ENCODE results near the gene TFIP11.

DNA sequence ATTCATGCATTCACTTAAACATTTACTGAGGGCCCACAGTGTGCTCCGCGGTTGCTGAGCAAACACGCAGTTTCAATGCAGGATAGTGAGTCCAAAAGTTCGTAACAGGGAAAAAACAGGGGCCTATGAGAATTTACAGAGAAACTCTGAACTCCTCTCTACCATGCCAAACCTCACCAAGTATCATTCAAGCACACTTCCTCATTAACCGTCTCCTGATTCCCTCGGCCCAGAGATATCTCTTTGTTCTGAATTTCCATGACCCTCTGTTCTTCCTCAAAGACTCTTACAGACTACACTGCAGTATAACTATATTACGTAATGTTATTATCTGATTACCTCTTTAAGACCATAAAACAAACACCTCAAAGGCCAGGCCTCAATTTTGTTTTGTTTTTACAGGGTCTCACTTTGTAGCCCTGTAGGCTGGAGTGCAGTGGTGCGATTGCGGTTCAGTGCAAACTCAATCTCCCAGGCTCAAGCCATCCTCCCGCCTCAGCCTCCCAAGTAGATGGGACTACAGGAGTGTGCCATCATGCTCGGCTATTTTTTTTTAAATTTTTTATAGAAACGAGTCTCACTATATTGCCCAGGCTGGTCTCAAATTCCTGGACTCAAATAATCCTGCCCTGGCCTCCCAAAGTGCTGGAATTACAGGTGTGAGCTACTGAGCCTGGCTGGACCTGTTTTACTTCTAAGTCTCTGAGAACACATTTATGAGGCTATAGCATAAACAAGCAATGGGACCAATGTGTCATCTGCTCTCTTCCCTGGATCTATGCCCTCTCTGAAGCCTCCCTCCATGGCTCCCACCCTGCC lies 32.3 kb downstream of the TFIP11 start:
- TF ChIP-seq, protein P1, sequence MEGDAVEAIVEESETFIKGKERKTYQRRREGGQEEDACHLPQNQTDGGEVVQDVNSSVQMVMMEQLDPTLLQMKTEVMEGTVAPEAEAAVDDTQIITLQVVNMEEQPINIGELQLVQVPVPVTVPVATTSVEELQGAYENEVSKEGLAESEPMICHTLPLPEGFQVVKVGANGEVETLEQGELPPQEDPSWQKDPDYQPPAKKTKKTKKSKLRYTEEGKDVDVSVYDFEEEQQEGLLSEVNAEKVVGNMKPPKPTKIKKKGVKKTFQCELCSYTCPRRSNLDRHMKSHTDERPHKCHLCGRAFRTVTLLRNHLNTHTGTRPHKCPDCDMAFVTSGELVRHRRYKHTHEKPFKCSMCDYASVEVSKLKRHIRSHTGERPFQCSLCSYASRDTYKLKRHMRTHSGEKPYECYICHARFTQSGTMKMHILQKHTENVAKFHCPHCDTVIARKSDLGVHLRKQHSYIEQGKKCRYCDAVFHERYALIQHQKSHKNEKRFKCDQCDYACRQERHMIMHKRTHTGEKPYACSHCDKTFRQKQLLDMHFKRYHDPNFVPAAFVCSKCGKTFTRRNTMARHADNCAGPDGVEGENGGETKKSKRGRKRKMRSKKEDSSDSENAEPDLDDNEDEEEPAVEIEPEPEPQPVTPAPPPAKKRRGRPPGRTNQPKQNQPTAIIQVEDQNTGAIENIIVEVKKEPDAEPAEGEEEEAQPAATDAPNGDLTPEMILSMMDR (IDR thresholded peaks at IDR 0.05 in 2 of 3, conservative IDR thresholded peaks at IDR 0.05 in 1 of 3; ENCODE audit: control insufficient read depth in 2 of 3, extremely low read depth in 1 of 3, insufficient read depth in 1 of 3, low read depth in 3 of 3, low read length in 3 of 3), result no peak
- TF ChIP-seq JUND (IDR thresholded peaks at IDR 0.05; ENCODE audit: low read depth, low read length), result no peak
- no peak for TF ChIP-seq ETV6 (conservative IDR thresholded peaks at IDR 0.05 in 1 of 2, IDR thresholded peaks at IDR 0.05 in 1 of 2; ENCODE audit: borderline replicate concordance in 1 of 2, low read depth in 1 of 2)
- no peak for TF ChIP-seq EZH2 (IDR thresholded peaks at IDR 0.05; ENCODE audit: borderline replicate concordance, control insufficient read depth, low read depth, low read length)
- TF ChIP-seq ZNF274 (IDR thresholded peaks at IDR 0.05; ENCODE audit: insufficient read depth, insufficient read length), result no peak
- TF ChIP-seq, protein P2, sequence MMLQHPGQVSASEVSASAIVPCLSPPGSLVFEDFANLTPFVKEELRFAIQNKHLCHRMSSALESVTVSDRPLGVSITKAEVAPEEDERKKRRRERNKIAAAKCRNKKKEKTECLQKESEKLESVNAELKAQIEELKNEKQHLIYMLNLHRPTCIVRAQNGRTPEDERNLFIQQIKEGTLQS (IDR thresholded peaks at IDR 0.05; ENCODE audit: borderline replicate concordance, extremely low read depth, low read depth, low read length), result no peak
- no peak for TF ChIP-seq RFX5 (IDR thresholded peaks at IDR 0.05; ENCODE audit: low read depth, low read length)
- TF ChIP-seq CHD2 (IDR thresholded peaks at IDR 0.05; ENCODE audit: borderline replicate concordance, low read depth, low read length), result no peak
- TF ChIP-seq EP300 (IDR thresholded peaks at IDR 0.05; ENCODE audit: borderline replicate concordance in 1 of 2, control insufficient read depth in 1 of 2, low read depth in 2 of 2, low read length in 2 of 2), result no peak
- no peak for TF ChIP-seq TCF3 (IDR thresholded peaks at IDR 0.05; ENCODE audit: borderline replicate concordance, insufficient read depth, low read depth, low read length)
- TF ChIP-seq CBX3 (IDR thresholded peaks at IDR 0.05; ENCODE audit: borderline replicate concordance, low read depth), result no peak
- TF ChIP-seq, protein P3, sequence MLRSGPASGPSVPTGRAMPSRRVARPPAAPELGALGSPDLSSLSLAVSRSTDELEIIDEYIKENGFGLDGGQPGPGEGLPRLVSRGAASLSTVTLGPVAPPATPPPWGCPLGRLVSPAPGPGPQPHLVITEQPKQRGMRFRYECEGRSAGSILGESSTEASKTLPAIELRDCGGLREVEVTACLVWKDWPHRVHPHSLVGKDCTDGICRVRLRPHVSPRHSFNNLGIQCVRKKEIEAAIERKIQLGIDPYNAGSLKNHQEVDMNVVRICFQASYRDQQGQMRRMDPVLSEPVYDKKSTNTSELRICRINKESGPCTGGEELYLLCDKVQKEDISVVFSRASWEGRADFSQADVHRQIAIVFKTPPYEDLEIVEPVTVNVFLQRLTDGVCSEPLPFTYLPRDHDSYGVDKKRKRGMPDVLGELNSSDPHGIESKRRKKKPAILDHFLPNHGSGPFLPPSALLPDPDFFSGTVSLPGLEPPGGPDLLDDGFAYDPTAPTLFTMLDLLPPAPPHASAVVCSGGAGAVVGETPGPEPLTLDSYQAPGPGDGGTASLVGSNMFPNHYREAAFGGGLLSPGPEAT (IDR thresholded peaks at IDR 0.05; ENCODE audit: low read depth), result no peak
- TF ChIP-seq CBFB (IDR thresholded peaks at IDR 0.05; ENCODE audit: low read depth), result no peak

All from GM12878 (cell line).